Stimulated activated naive CD8-positive, alpha-beta T cell treated with anti-CD3 and anti-CD28 coated beads, Interleukin-15, Interleukin-2, amounts not matched to agents 100 ng/mL and 50 ng/mL, for 24 hours (primary cell): Measurements from ENCODE around the gene OR1L6.

Source experiments
- H3K27ac Mint-ChIP-seq: one replicate; pipeline ENCODE4 v1.8.0; 2021; ENCODE audit warnings: mild to moderate bottlenecking, mixed read lengths
- H3K27me3 Mint-ChIP-seq: one replicate; pipeline ENCODE4 v1.8.0; 2021; ENCODE audit warnings: mixed read lengths
- H3K36me3 Mint-ChIP-seq: one replicate; pipeline ENCODE4 v1.8.0; 2021; ENCODE audit warnings: low read depth, mixed read lengths
- H3K4me1 Mint-ChIP-seq: one replicate; pipeline ENCODE4 v1.8.0; 2021; ENCODE audit warnings: low read depth, mixed read lengths
- H3K4me3 Mint-ChIP-seq: one replicate; pipeline ENCODE4 v1.8.0; 2021; ENCODE audit warnings: mild to moderate bottlenecking, mixed read lengths
- H3K9me3 Mint-ChIP-seq: one replicate; pipeline ENCODE4 v1.8.0; 2021; ENCODE audit warnings: mixed read lengths

OR1L6 gene

GRCh38 chr9:122742003-122742402, at the start of gene OR1L6:
Gene OR1L6 (plus strand): TSS chr9:122742303. CDS start chr9:122749848, 7,545 bp downstream.
- H3K4me1 Mint-ChIP-seq: no peaks in the 10 kb centered on the region
- H3K27me3 Mint-ChIP-seq: no peaks in the 10 kb centered on the region
- H3K36me3 Mint-ChIP-seq: no peaks in the 10 kb centered on the region
- no peak within 1 kb of the TSS for H3K4me3 Mint-ChIP-seq
- no peak within 1 kb of the TSS for H3K27ac Mint-ChIP-seq
- peaks cover 28% of the 10 kb centered on the region for H3K9me3 Mint-ChIP-seq

GRCh38 chr9:122695696-122696095, 46.4 kb upstream of the OR1L6 start:
- Mint-ChIP-seq H3K9me3 (peaks cover 18% of the 10 kb centered on the region), H3K27ac (no peak overlapping the region), H3K4me1 (no peaks in the 10 kb centered on the region), H3K27me3 (peaks cover 2% of the 10 kb centered on the region), H3K36me3 (peaks cover 7% of the 10 kb centered on the region), H3K4me3 (no peak overlapping the region)

- H3K4me3 Mint-ChIP-seq: no peak overlapping the region
- no peak overlapping the region for H3K27ac Mint-ChIP-seq
- no peaks in the 10 kb centered on the region for H3K4me1 Mint-ChIP-seq
- no peaks in the 10 kb centered on the region for H3K27me3 Mint-ChIP-seq
- no peaks in the 10 kb centered on the region for H3K36me3 Mint-ChIP-seq
- H3K9me3 Mint-ChIP-seq: peaks cover 32% of the 10 kb centered on the region
Measured at GRCh38 chr9:122718038-122718437, 24.1 kb upstream of the OR1L6 start.

GRCh38 chr9:122719218-122719617, 22.9 kb upstream of the OR1L6 start:
- Mint-ChIP-seq H3K9me3 (peaks cover 40% of the 10 kb centered on the region), H3K4me1 (no peaks in the 10 kb centered on the region), H3K4me3 (no peak overlapping the region), H3K27me3 (no peaks in the 10 kb centered on the region), H3K27ac (no peak overlapping the region), H3K36me3 (no peaks in the 10 kb centered on the region)

- no peak within 1 kb of the TSS for H3K4me3 Mint-ChIP-seq
- H3K27ac Mint-ChIP-seq: no peak within 1 kb of the TSS
- peaks cover 30% of the 10 kb centered on the region for H3K9me3 Mint-ChIP-seq
- H3K4me1 Mint-ChIP-seq: no peaks in the 10 kb centered on the region
- H3K27me3 Mint-ChIP-seq: no peaks in the 10 kb centered on the region
- peaks cover 13% of the 10 kb centered on the region for H3K36me3 Mint-ChIP-seq
Measured at GRCh38 chr9:122723690-122724089, 18.4 kb upstream of the OR1L6 start, which contains the start of gene OR1L4. Gene OR1L4 (plus strand): TSS chr9:122723990. CDS start chr9:122723990, 0 bp downstream.

- Mint-ChIP-seq H3K27me3 (peaks cover 9% of the 10 kb centered on the region), H3K4me1 (no peaks in the 10 kb centered on the region), H3K9me3 (peaks cover 33% of the 10 kb centered on the region), H3K36me3 (peaks cover 9% of the 10 kb centered on the region), H3K4me3 (no peak overlapping the region), H3K27ac (no peak overlapping the region)
Measured at GRCh38 chr9:122754825-122755224, 12.7 kb downstream of the OR1L6 start.

GRCh38 chr9:122767817-122768216, 25.7 kb downstream of the OR1L6 start:
- Mint-ChIP-seq H3K27ac (no peak overlapping the region), H3K4me1 (no peaks in the 10 kb centered on the region), H3K4me3 (no peak overlapping the region), H3K9me3 (peaks cover 37% of the 10 kb centered on the region), H3K36me3 (no peaks in the 10 kb centered on the region), H3K27me3 (peaks cover 2% of the 10 kb centered on the region)

- H3K4me3 Mint-ChIP-seq: no peak overlapping the region
- H3K36me3 Mint-ChIP-seq: no peaks in the 10 kb centered on the region
- H3K9me3 Mint-ChIP-seq: peaks cover 8% of the 10 kb centered on the region
- H3K4me1 Mint-ChIP-seq: no peaks in the 10 kb centered on the region
- H3K27ac Mint-ChIP-seq: no peak overlapping the region
- H3K27me3 Mint-ChIP-seq: peaks cover 5% of the 10 kb centered on the region
Measured at GRCh38 chr9:122777052-122777451, 34.9 kb downstream of the OR1L6 start.

- Mint-ChIP-seq H3K9me3 (peaks cover 1% of the 10 kb centered on the region), H3K27ac (no peak overlapping the region)
Measured at GRCh38 chr9:122777935-122778627, 36.0 kb downstream of the OR1L6 start.

GRCh38 chr9:122779181-122779580, 37.1 kb downstream of the OR1L6 start:
- Mint-ChIP-seq H3K9me3 (no peaks in the 10 kb centered on the region), H3K4me3 (no peak overlapping the region), H3K27me3 (no peaks in the 10 kb centered on the region), H3K4me1 (no peaks in the 10 kb centered on the region), H3K27ac (no peak overlapping the region), H3K36me3 (no peaks in the 10 kb centered on the region)

More at GRCh38 chr9:122777935-122778627, 36.0 kb downstream of the OR1L6 start:
- Mint-ChIP-seq H3K4me3 (no peak overlapping the region), H3K4me1 (no peaks in the 10 kb centered on the region), H3K36me3 (no peaks in the 10 kb centered on the region), H3K27me3 (peaks cover 1% of the 10 kb centered on the region)

- no peaks in the 10 kb centered on the region for H3K9me3 Mint-ChIP-seq
- H3K27me3 Mint-ChIP-seq: no peaks in the 10 kb centered on the region
- H3K36me3 Mint-ChIP-seq: no peaks in the 10 kb centered on the region
- H3K4me3 Mint-ChIP-seq: no peak overlapping the region
- no peaks in the 10 kb centered on the region for H3K4me1 Mint-ChIP-seq
- H3K27ac Mint-ChIP-seq: no peak overlapping the region
Measured at GRCh38 chr9:122780026-122780425, 37.9 kb downstream of the OR1L6 start.

- Mint-ChIP-seq H3K27ac (no peak overlapping the region), H3K27me3 (no peaks in the 10 kb centered on the region), H3K36me3 (no peaks in the 10 kb centered on the region), H3K4me3 (no peak overlapping the region), H3K9me3 (no peaks in the 10 kb centered on the region), H3K4me1 (no peaks in the 10 kb centered on the region)
Measured at GRCh38 chr9:122781671-122782070, 39.6 kb downstream of the OR1L6 start.

GRCh38 chr9:122785269-122785668, 43.2 kb downstream of the OR1L6 start:
- no peaks in the 10 kb centered on the region for H3K9me3 Mint-ChIP-seq
- H3K36me3 Mint-ChIP-seq: no peaks in the 10 kb centered on the region
- H3K4me3 Mint-ChIP-seq: no peak overlapping the region
- no peaks in the 10 kb centered on the region for H3K27me3 Mint-ChIP-seq
- no peaks in the 10 kb centered on the region for H3K4me1 Mint-ChIP-seq
- no peak overlapping the region for H3K27ac Mint-ChIP-seq

- Mint-ChIP-seq H3K27ac (no peak overlapping the region), H3K9me3 (no peaks in the 10 kb centered on the region), H3K4me3 (no peak overlapping the region), H3K36me3 (no peaks in the 10 kb centered on the region), H3K27me3 (no peaks in the 10 kb centered on the region), H3K4me1 (no peaks in the 10 kb centered on the region)
Measured at GRCh38 chr9:122786338-122786737, 44.2 kb downstream of the OR1L6 start.

GRCh38 chr9:122788831-122789230, 46.7 kb downstream of the OR1L6 start, which contains the start of gene OR5C1:
Gene OR5C1 (plus strand): TSS chr9:122788933. CDS start chr9:122788933, 0 bp downstream.
- Mint-ChIP-seq H3K4me1 (no peaks in the 10 kb centered on the region), H3K27me3 (no peaks in the 10 kb centered on the region), H3K36me3 (no peaks in the 10 kb centered on the region), H3K27ac (no peak within 1 kb of the TSS), H3K4me3 (no peak within 1 kb of the TSS), H3K9me3 (no peaks in the 10 kb centered on the region)
